Endothelial cell of umbilical vein (primary cell): ENCODE data around the gene PDE3A. TPM values are rescaled to one million over a fixed set of nuclear protein-coding genes. Genes with fewer than 3 reads are reported as not detected.

ENCODE experiments used
- BruUV-seq: library from RNA; stranded (reverse); fragments of 400-500 nt; replicated peaks from 2 replicates; lab custom pipeline; 2021; lab: Mats Ljungman, UMichigan
- CTCF ChIA-PET: fragments of 300-600, 350-600 bp; sonication (Branson Sonifier 250); formaldehyde crosslinking; loops from one replicate; lab custom pipeline; 2021; ENCODE audit warnings: antibody characterized with exemption, inconsistent platforms; lab: Charles Lee
- POLR2A ChIA-PET: fragments of 300-600, 350-600 bp; sonication (Branson Sonifier 250); formaldehyde crosslinking; loops from one replicate; lab custom pipeline; 2021; ENCODE audit warnings: antibody characterized with exemption, inconsistent platforms; lab: Charles Lee
- DNase-seq: peaks from one replicate; pipeline ENCODE4 v3.0.0-alpha.2; 2011; ENCODE audit warnings: low read depth, low spot score
- FAIRE-seq: peaks from 2 replicates; lab custom pipeline; 2011; peaks lifted over from hg19 to GRCh38; lab: Jason Lieb, UNC
- H2AFZ ChIP-seq: 2 replicates; pipeline ENCODE4 v1.6.0; 2012; ENCODE audit warnings: low read depth, low read length, control low read depth, inconsistent platforms
- H3K27ac ChIP-seq: 2 replicates; pipeline ENCODE4 v1.5.1; 2011; ENCODE audit warnings: low read depth, mild to moderate bottlenecking, control low read depth, low read length, moderate library complexity; ENCODE audit not compliant: insufficient read depth
- H3K27me3 ChIP-seq, 2 experiments: 2 replicates each; pipeline versions ENCODE4 v1.6.0 to v1.6.1; 2011; ENCODE audit warnings: low read length in 2 of 2, mixed read lengths in 1 of 2; ENCODE audit not compliant: control insufficient read depth in 2 of 2, insufficient read depth in 2 of 2
- H3K36me3 ChIP-seq, 2 experiments: 2 replicates in 1 of 2; 3 replicates in 1 of 2; pipeline ENCODE4 v1.5.1; 2011; ENCODE audit warnings: low read length in 2 of 2, mild to moderate bottlenecking in 1 of 2, moderate library complexity in 1 of 2; ENCODE audit not compliant: control insufficient read depth in 2 of 2, insufficient read depth in 2 of 2; ENCODE audit errors: extremely low read depth in 1 of 2
- H3K4me1 ChIP-seq: 3 replicates; pipeline ENCODE4 v1.5.1; 2011; ENCODE audit warnings: mild to moderate bottlenecking, low read length; ENCODE audit not compliant: control insufficient read depth, insufficient read depth; ENCODE audit errors: extremely low read depth
- H3K4me2 ChIP-seq: 2 replicates; pipeline ENCODE4 v1.6.1; 2011; ENCODE audit warnings: low read length, control low read depth, mixed read lengths; ENCODE audit not compliant: insufficient read depth
- H3K4me3 ChIP-seq, 3 experiments: fragments of 200-600 bp in 1 of 3; sonication (generic), shearing (Covaris generic) in 1 of 3; replicated peaks in 1 of 3; 2 replicates each; pipeline ENCODE4 v1.5.1; 2011 to 2016; ENCODE audit warnings: control low read depth in 3 of 3, low read length in 3 of 3, mild to moderate bottlenecking in 2 of 3, inconsistent platforms in 1 of 3, low read depth in 1 of 3, moderate library complexity in 1 of 3; ENCODE audit not compliant: insufficient read depth in 1 of 3
- H3K79me2 ChIP-seq: 2 replicates; pipeline ENCODE4 v1.6.0; 2012; ENCODE audit warnings: low read length, inconsistent platforms; ENCODE audit not compliant: control insufficient read depth, insufficient read depth
- H3K9ac ChIP-seq: replicated peaks from 2 replicates; pipeline ENCODE3; 2011; ENCODE audit warnings: low read length, control low read depth; ENCODE audit not compliant: insufficient read depth; ENCODE audit errors: extremely low read depth
- H3K9me1 ChIP-seq: replicated peaks from 3 replicates; pipeline ENCODE4 v1.6.0; 2011; ENCODE audit warnings: mild to moderate bottlenecking, low read length; ENCODE audit not compliant: control insufficient read depth, insufficient read depth; ENCODE audit errors: extremely low read depth
- H3K9me3 ChIP-seq: replicated peaks from 2 replicates; pipeline ENCODE4 v1.5.1; 2012; ENCODE audit warnings: low read length, inconsistent platforms; ENCODE audit not compliant: control insufficient read depth, insufficient read depth
- H4K20me1 ChIP-seq: replicated peaks from 2 replicates; pipeline ENCODE3; 2011; ENCODE audit warnings: mild to moderate bottlenecking, low read length; ENCODE audit not compliant: control insufficient read depth, insufficient read depth; ENCODE audit errors: extremely low read depth
- CTCF ChIP-seq, 2 donors: IDR thresholded peaks; 1 replicate in 1 of 2; 2 replicates in 1 of 2; pipeline ENCODE4 v1.5.1; 2011; ENCODE audit warnings: low read length in 2 of 2, mild to moderate bottlenecking in 2 of 2, moderate library complexity in 2 of 2, control low read depth in 1 of 2, inconsistent platforms in 1 of 2, low read depth in 1 of 2; ENCODE audit not compliant: insufficient read depth in 1 of 2; ENCODE audit errors: extremely low read depth in 1 of 2
- EZH2 ChIP-seq: IDR thresholded peaks from 2 replicates; pipeline ENCODE4 v1.6.1; 2012; ENCODE audit warnings: borderline replicate concordance, low read depth, mild to moderate bottlenecking, moderate library complexity, low read length, inconsistent platforms; ENCODE audit not compliant: severe bottlenecking
- FOS ChIP-seq: IDR thresholded peaks from 2 replicates; pipeline ENCODE4 v1.6.1; 2011; ENCODE audit warnings: mild to moderate bottlenecking, low read length, moderate library complexity, borderline replicate concordance; ENCODE audit not compliant: insufficient read depth
- GATA2 ChIP-seq: IDR thresholded peaks from 2 replicates; pipeline ENCODE4 v1.7.0; 2011; ENCODE audit warnings: low read depth, mild to moderate bottlenecking, moderate library complexity, mixed read lengths, low read length; ENCODE audit not compliant: insufficient read length, insufficient read depth
- JUN ChIP-seq: IDR thresholded peaks from 2 replicates; pipeline ENCODE4 v1.6.1; 2011; ENCODE audit warnings: borderline replicate concordance, low read depth; ENCODE audit not compliant: insufficient read length, insufficient read depth
- MAX ChIP-seq: IDR thresholded peaks from 2 replicates; pipeline ENCODE4 v1.6.1; 2011; ENCODE audit not compliant: insufficient read depth, insufficient read length
- MYC ChIP-seq: IDR thresholded peaks from one replicate; pipeline ENCODE4 v1.6.1; 2011; ENCODE audit warnings: mild to moderate bottlenecking, low read depth, low read length
- POLR2A ChIP-seq: IDR thresholded peaks from 2 replicates; pipeline ENCODE4 v1.6.1; 2012; ENCODE audit warnings: low read depth, mild to moderate bottlenecking, control low read depth, low read length
- POLR2AphosphoS5 ChIP-seq: IDR thresholded peaks from 2 replicates; pipeline ENCODE4 v1.6.1; 2012; ENCODE audit warnings: low read depth, mild to moderate bottlenecking, control low read depth, low read length, moderate library complexity; ENCODE audit not compliant: insufficient read depth
- dilution Hi-C: fragments of 300-500 bp; cut with MboI; formaldehyde crosslinking; loops from one replicate; pipeline ENCODE4 v1.15.0; 2019; ENCODE audit warnings: low sequenced_read_pairs; ENCODE audit not compliant: extremely low pct_ligation_motif_present
- intact Hi-C: fragments of 100-400 bp; cut with micrococcal nuclease; formaldehyde crosslinking; loops from one replicate; pipeline ENCODE4 v1.10.0; 2022
- polyA plus RNA-seq, 4 experiments: library from polyadenylated mRNA; depleted of rRNA in 3 of 4; stranded (reverse) in 3 of 4; unstranded in 1 of 4; fragments of >200 nt; gene quantifications; 2 replicates each; pipeline versions ENCODE4 v1.2.1 to v1.2.3, GENCODE V29; 2011 to 2012; ENCODE audit warnings: missing spikeins in 1 of 4
- total RNA-seq: library from RNA; stranded (reverse); gene quantifications from 2 replicates; pipeline ENCODE4 v1.2.3, GENCODE V29; 2021

PDE3A gene
- total and polyA plus RNA-seq, 2 donors (not counting 3 experiments of a cell fraction or from before 2014, with no cell fraction given): 14.0 to 27.4 TPM

- no peak overlapping the region for H3K4me2 ChIP-seq
- TF ChIP-seq MYC: no peak
- no peak for TF ChIP-seq JUN
- TF ChIP-seq POLR2AphosphoS5: no peak
- TF ChIP-seq CTCF (IDR thresholded peaks at IDR 0.05; ENCODE audit: extremely low read depth in 1 of 2, insufficient read depth in 1 of 2, low read depth in 1 of 2, low read length in 2 of 2): no peak
- no peak for TF ChIP-seq POLR2A
- no peak for TF ChIP-seq GATA2
- TF ChIP-seq EZH2: no peak
- TF ChIP-seq FOS: no peak
- TF ChIP-seq MAX: no peak
- intact Hi-C loops: no loop called here
- peak; percentile 54 for FAIRE-seq
- no TSS peak for BruUV-seq
- no peak overlapping the region for H3K9ac ChIP-seq
- H4K20me1 ChIP-seq: no peaks in the 10 kb centered on the region
- H3K4me3 ChIP-seq: no peak overlapping the region
- no peak overlapping the region for H2AFZ ChIP-seq
- H3K9me3 ChIP-seq: no peaks in the 10 kb centered on the region
- peak; percentile 53 for DNase-seq
- no peaks in the 10 kb centered on the region for H3K36me3 ChIP-seq
- H3K4me1 ChIP-seq: peaks cover 6% of the 10 kb centered on the region
- dilution Hi-C loops: no loop called here
- no peaks in the 10 kb centered on the region for H3K9me1 ChIP-seq
- H3K27me3 ChIP-seq: no peaks in the 10 kb centered on the region
- H3K27ac ChIP-seq: no peak overlapping the region
- POLR2A ChIA-PET: no interaction called here
- H3K79me2 ChIP-seq: no peaks in the 10 kb centered on the region
- CTCF ChIA-PET: interaction anchor here (0.5 to 6.5 kb wide), 2 partner anchors 12 to 993 kb away, joined by 3 to 27 read pairs; no protein-coding TSS in a partner anchor
These were observed 336.5 kb downstream of the PDE3A start for GRCh38 chr12:20704860-20705259.
